T follicular helper cell (primary cell): ENCODE data around the gene MRPS23.

Source experiments
- DNase-seq: peaks from one replicate; pipeline ENCODE4 v3.0.0-alpha.2; 2020; ENCODE audit warnings: low read depth

Gene MRPS23

DNA sequence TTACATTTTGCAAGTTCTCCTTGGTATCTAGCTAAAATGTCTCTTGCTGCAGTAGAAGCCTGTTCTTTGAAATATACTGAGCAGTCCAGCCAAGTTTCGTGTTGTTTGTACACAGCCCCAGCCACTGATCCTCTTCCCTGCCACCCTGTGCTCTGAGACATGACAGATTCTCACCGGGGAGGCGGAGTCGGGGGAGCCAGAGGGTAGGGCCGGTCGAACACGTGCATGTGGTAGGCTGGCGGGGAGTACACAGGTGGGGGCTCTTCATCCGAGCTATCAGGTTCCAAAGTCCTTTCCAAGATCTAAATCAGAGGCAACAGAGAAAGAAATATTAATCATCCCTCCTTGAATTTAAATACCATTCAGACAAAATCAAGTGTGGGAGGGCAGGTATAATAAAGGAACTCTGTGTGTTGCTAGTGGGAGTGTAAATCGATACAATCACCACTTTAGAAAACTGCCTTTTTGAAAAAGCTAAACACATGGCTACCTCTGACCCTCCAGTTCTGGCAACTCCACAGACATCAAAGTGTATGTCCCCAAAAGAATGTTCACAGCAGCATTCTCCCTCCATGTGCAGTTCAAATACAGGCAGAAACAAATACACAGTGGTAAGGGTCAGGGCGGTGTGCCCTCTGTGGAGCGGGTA, 29.7 kb upstream of the MRPS23 start:
- no peak for DNase-seq

- DNase-seq: no peak
Measured at GRCh38 chr17:57877803-57878377, 28.0 kb upstream of the MRPS23 start.

DNA sequence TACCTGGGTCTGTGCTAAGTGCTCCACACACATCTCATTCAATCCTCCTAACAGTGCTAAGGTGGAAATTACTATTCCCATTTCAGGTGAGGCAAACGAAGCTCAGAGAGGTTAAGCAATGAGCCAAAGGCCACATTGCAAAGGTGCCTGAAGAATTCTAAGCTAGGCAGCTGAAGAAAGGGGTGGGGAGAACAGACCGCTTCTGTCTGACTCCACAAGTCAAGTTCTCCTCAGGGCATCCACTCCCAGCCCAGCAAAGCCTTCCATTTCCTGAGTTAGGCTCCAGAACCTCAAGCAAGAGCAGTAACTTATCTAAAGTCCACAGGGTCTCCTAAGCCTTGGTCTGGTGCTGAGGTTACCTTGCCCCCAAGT, 27.0 kb upstream of the MRPS23 start:
- no peak for DNase-seq

DNA sequence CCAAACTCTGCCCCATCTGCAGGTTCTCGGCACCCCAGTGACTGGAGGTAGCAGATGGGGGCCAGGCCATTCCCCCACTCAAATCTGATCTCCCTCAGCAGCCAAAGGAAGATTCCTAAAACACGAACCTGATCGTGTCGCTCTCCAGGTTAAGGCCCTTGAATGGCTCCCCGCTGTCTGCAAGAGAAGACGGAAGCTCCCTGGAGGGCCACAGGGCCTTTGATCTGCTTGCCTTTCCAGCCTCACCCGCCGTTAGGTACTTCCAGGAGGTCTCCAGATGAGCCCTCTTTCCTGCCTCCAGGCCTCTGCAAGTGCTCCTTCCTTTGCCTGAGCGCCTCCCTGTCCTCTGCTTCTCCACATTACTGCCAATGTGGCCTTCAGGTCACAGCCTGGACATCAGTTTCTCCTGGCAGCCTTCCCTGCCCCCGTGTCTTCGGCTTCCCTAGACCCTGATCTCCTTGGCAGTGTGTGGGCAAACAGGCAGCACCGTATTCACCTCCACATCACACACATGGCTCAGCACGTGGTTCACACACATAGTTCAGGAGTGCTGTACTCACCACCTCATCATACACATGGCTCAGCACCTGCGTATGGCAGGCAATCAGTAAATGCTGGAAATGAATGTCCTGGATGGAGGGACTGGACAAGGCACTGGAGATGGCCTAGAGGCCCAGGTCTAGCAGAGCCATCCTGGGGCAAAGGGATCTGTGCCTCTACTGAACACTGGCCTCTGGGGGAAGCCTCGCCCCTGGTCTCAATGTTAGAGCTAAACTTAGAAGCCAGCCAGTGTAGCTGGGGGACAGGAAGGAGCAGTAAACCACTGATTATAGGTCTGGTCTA, 26.4 kb upstream of the MRPS23 start:
- no peak for DNase-seq

GRCh38 chr17:57875290-57876022, 25.6 kb upstream of the MRPS23 start:
- DNase-seq: no peak

DNA sequence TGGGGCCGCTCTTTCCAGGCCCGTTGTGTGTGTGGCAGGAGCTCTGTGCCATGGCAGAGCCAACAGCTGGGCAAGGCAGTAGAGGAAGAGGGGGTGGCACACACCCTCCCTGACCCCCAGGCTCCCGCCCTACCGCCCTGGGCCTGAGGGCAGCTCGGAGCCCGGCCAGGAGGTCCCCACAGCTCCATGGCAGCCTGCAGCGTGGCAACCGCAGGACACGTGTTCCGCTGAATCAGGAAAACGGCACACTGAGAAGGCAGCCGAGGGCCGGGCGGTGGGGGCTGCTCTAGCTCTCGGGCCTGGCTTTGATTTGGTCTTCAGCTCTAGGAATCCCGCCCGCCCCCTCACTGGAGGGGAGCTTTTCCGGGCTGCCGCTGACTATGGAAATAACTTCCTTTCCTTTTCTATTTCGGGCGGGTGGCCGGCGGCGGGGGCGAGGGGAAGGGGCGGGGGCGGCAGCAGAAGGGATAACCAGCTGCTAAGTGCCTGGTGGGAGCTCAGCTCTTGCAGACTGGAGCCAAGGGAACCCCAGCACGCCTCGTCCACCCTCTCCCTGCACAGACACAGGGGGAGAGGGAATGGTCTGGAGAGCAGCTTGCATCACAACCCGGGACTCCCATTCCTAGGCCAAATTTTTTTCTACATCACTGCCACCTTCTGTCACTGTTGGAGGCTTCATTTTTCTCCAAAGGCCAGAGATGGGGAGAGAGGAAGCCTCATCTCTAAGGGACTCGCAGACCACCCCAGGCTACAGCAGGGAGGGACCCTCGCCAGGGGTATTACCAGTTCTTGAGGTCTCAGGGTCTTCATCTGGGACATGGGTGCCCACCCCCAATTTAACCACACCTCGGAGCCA, 24.8 kb upstream of the MRPS23 start:
- no peak for DNase-seq

GRCh38 chr17:57874058-57874419, 24.2 kb upstream of the MRPS23 start:
- DNase-seq: no peak

DNA sequence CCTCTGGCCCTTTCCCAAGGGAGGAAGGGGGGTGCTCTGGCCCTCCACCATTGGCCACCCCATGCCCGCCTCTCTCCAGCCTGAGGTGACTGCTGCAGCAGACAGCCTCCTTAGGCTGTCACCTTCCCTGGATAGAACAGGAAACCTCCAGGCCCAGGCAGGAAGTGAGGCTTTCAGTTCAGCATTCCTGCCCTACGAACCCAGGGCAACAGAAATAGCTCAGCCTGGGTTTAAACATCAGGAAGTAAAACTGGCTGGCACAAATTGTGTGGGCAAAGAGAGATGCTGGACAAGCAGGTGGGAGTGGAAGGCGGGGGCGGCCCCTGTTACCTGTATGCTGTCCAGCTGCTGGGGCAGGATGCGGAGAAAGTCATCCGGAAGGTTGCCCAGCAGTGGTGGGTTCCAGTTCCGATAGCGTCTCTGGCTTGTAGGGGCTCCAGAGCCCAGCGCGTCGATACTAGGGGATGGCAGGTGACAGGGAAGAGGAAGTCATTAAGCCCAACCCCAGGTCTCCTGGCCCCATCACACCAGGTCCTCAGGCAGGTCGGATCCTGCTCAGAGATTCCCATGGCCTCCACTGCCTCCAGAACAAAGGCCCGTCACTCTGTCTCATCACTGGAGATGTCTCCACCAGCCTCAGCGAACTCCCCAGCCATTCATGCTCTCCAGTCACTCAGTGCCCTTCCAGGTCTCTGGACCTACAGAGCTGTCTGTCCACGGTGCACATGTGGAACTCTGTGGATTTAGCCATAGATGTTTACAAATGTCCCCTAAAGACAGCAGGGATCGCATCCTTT, 23.6 kb upstream of the MRPS23 start:
- DNase-seq: no peak

DNA sequence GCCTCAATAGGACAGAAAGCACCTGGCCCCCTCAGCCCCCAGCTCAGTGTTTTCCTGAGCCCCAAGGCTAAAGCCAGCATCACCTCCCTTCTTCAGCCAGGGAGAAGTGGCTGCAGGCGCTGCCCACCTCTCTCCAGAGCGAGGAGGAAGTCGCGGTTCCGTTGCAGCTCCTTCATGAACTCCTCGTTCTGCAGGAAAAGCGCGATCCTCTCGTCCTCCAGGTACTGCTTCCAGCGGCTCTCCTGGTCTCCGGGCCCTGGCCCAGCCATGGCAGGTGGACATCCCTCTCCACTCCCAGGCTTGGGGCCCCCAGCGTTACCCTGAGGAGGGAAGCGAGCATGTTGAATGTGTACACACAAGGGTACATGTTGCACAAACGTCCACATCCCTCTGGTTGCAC, 22.7 kb upstream of the MRPS23 start:
- no peak for DNase-seq

GRCh38 chr17:57871863-57872262, 22.0 kb upstream of the MRPS23 start:
- DNase-seq: no peak

- no peak for DNase-seq
Measured at GRCh38 chr17:57871155-57871554, 21.3 kb upstream of the MRPS23 start.

DNA sequence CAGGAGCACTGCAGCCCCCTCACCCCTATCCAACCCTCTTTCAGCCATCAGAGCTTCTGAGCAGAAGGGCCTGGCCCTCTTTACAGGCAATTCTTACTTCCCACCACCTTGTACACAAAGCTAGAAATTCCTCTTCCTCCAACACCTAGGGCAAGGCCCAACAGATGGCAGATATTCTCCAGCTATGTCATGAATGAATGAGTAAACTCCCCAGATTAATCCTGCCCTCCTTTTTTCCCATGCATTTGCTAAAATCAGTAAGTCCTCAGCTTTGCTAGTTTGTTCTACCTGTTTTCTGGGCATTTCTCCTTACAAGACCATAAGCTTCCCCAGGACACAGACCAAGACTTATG, 20.4 kb upstream of the MRPS23 start:
- no peak for DNase-seq

DNA sequence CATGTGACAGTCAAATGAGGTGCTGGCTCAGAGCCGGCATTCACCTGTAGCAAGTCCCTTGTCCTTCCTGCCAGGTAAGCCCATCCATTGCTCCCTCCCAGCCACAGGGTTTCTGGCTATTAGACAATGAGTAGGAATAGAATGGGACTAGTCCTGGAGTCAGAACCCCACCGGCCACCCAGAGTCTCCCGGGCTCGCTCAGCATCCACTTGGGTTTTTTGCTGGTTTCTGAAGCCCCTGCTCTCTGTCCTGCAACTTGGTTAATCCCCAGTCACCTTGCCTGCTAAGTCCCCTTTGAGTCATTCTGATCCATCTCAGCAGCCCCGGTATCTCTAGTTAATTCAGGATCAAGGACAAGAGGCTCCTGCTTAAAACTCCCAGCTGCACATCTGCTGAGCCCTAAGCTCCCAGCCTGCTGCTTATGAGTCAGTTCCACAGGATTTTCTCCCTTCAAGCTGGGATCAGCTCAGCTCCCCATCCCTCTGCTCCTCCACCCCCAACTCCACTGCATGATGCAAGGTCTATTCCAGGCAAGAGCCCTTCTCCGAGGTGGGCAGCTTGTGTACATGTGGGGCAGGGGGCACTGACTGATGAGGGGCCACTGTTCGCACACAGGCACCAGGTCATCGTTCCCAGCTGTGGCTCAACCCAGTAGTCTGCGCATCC, 19.9 kb upstream of the MRPS23 start:
- DNase-seq: no peak

DNA sequence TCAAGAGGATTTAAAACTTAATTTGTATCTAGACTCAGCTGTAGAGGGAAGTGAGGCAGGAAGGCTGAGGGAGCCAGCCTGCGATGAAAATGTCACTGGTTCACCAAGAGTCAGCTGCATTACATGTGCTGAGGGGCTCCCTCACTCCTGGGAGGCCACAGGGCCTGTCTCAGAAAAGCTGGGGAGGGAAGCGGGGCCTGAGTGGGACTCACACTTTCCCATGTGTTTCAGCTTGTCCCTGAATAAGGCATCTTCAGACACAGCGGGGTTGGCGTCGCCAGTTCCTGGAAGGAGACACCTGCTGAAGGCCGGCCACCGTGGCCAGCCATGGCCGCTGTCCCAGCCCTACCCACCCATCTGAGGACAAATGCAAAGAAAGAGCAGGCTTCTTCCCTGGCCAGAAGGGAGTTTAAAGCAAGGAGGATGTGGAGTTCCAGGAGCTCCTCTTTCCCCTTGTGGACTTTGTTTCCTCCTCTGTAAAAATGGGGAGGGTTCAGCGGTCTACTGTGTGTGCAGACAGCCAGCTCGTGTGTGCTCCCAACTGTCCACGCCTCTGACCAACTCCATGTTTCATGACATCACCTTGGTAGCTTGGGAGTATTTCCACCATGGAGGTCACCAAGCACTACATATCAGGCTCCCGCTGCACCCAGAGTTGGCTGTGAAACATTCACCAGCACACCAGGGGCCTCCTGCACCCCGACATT, 19.2 kb upstream of the MRPS23 start:
- DNase-seq: no peak

DNA sequence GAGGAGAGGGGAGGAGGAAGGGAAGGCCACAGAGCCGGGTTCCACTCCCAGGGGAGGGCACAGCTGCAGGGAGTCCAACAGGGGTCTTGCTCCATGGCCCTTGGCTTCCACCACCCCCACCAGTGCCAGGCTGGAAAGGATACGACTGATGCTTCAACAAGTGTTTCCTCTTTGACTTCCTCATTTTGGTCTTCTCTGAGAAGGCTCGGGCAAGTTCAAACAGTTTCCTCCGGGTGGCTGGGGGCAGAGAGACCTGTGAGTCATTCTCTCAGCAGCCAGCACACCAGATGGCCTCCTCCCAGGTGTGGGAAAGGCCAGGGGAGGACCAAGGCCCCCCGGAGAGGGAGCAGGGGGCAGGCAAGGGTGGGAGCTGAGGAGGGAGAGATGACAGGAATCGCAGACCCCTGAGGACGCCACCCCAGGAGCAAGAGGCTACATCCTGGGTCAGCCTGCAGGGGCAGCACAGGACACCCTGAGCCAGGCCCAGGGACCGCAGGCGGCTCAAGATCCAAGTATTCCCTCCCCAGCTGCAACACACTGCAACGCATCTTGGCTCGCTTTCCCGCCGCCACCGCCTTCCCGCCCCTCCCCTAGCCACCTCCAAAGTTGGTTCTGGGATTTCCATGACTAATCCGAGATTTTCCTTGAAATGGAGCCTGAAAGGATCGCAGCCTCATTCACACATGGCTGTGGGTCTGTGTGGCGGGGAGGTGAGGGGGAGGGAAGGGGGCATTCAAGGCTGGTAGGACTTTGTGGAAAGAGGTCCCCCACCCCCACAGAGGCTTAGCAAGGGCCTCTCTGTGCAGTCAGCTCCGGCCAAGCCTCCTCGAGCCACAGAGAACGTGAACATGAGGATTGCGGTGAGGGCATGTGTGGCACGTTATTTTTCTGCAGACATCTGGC, 18.4 kb upstream of the MRPS23 start:
- no peak for DNase-seq

- no peak for DNase-seq
Measured at GRCh38 chr17:57867126-57867525, 17.3 kb upstream of the MRPS23 start.

GRCh38 chr17:57866723-57867122, 16.9 kb upstream of the MRPS23 start:
- DNase-seq: no peak

DNA sequence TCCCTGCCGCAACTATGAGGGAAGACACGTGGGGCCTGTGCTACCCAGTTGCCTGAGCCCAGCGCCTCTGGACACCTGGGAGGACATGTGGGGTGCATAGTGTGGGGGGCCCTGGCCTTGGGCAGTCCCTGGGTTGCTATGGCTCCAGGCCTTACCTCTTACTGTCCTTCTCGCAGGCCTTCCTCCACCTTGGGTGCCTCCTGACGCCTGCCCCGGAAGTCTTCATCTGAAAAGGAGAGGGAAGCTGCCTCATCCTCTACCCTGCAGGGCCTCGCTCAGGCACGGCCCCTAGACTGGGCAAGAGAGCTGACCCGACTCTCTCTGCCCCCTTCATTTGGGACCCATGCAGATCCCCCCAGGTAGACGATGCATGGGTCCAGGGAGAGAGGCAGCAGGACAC, 16.5 kb upstream of the MRPS23 start:
- no peak for DNase-seq

DNA sequence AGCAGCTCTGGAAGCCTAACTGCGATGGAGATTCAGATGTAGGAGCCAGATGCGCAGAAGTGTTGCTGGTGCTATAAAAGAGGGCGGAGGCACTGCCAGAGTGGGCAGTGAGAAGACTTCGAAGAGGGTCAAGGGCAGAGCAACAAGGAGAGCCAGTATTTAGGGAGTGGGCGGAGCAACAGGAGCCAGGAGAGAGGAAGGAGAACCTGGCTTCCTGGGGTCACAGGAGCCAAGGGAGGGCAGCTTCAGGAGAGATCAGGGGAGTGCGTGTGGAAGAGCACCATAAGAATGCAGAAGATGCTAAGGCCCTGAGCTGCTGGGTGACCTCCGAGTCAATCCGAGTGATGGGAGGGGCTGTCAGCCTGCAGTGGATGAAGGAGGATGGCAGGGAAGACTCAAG, 14.4 kb upstream of the MRPS23 start:
- DNase-seq: no peak
